CMK (cell line): Measurements from ENCODE around the gene DMRTB1.

ENCODE experiments used
- DNase-seq: peaks from one replicate; pipeline ENCODE4 v3.0.0-alpha.2; 2010; ENCODE audit warnings: low read depth

The DMRTB1 gene

DNA sequence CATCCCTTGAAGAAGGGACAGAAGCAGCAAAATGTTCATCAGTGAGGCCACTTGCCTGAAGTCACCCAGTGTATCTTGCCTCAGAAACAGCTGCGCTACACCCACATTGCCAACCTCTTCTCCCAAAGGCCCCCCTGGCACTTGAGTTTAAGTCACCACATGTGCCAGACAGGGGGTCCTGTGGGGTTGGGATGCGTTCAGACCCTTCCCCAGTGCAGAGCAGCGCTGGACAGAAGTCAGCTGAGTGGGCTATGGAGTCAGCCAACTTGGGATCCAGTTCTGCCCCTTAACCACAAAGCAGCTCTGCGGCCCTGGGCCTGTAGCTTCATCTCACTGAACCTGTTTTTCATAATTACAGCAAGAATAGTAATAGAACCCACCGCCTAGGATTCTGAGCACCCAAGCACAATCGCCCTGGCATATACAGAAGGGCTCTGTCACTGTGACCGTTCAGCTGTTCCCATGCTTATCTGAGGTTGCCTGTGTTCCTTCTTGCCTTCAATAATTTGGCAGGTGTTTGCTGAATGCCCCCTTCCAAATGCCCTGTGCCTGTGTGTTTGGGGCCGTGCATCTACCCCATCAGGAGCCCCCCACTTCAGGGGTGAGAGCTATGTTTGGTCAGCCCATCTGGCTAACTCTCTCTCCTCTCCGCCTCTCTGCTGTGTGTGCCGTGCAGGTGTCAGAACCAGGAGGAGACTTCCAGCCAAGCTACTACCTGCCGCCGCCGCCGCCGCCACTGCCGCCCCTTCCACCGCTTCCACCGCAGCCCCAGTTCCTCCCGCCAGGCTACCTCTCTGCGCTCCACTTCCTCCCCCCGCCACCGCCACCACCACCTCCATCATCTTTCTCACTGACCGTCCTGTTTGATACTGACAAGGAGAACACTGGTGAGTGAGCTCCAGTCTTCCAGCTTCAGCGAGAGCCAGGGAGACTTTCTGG lies 5.0 kb downstream of the DMRTB1 start:
- DNase-seq = no peak

DNA sequence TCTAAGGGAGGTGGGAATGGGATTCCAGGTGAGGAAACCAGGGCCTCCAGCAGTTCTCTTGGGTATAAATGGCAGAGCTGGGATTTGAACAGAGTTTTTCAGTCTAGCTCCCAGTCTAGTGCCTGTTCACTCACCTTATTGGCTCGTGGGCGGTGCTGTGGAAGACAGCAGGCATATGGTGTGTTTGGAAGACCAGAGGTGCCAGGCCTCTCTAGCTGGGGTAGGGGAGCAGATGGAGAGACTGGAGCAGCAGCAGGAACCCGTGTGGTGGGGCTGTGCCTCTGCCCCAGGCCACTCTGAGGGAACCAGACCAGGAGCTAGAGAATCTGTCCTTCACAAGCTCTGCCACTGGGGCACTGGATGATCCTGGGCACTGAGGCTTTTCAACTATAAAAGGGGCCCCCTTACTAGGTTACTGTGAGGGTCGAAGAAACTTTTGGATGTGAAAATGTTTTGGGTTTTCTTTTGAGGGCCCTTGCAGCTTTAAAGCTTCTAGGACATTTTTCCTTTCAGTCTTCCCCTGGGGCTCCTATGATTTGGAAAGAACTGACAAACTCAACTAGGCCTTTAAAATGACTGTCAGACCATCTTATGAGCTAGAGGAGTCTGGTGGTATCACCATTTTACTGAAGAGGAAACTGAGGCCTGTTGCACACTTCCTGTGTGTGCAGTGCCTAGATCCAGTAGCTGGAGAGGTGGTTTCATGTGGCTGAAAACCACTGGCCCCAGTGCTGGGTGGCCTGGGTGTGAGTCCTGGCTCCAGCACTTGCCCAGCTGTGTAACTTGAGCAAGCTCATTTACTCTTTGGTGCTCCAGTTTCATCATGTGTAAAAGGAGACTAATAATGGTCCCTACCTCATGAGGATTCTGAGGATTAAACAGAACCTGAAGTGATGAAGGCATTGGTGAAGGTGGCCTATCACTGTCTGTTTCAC lies 6.1 kb downstream of the DMRTB1 start:
- DNase-seq = no peak

DNA sequence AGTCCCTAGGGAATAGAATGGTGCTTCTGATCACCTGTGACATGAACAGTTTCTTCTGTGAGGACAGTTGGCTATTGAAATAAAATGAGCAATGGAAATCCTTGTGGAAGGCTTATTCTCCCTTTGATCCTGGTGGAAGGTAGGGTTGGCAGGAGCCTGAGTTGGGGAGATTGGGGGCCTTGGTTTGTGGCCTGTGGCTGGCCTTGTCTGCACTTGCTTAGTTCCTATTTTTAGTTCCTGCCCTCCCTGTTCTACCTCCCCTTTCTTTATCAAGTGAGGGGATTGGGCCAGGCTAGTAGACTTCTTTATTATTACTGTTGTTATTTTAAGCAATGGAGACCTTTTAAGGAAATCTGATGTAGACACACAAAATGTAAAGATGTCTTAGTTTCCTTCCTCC lies 8.2 kb downstream of the DMRTB1 start:
- DNase-seq = no peak

DNA sequence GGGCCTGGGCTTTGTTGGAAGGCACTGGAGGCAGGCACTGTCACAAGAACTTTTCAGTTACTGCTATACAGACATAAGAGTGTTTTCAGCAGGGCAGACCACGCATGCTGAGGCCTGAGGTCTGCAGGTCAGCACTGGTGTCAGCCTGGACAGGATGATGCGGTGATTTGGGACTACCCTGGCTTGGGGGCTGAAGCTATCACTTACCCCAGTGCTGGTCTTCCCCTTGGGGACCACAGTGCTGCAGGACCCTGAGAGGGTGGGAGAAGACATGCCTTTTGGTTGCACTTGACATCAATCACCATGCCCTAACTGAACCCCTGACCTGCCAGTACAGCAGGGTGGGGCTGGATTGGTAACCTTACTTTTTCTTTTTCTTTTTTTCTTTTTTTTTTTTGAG lies 9.2 kb downstream of the DMRTB1 start:
- no peak for DNase-seq

DNA sequence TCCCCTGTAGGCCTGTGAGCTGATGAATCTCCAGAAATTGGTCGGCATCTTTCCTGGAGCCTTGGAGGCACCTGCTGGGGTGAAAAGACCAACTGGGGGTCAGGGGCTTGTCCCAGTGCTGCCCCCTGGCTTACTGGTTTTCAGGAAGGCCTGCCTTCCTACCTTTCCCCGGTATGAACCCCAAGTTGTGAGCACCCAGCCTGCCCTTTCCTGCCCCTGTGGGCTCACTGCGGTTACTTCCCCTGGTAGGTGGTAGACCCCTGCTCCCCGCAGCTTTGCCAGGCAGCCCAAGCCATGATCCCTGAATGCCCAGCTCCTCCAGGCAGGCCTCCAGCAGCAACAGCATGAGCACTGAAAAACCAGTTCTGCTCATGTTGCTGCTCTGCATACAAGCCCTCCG lies 10.2 kb downstream of the DMRTB1 start:
- no peak for DNase-seq

DNA sequence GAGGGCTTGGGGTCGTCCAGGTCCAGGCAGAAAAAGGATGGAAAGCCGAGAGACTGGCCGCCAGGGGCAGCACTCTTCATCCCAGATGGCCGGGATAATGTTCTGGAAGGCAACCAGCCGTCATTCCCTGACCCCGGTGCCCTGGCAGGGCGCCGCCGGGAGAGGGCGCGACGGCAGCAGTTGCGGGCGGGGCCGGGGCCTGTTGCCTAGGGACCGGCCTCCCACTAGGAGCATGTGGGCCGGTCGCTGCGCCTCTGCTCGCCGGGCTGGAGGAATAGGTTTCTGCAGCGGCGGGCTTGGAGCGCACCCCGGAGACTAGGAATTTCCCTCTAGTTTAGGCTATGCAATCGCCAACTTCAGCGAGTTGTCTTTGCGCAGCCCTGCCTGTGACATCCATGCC lies 11.0 kb downstream of the DMRTB1 start:
- DNase-seq = no peak

DNA sequence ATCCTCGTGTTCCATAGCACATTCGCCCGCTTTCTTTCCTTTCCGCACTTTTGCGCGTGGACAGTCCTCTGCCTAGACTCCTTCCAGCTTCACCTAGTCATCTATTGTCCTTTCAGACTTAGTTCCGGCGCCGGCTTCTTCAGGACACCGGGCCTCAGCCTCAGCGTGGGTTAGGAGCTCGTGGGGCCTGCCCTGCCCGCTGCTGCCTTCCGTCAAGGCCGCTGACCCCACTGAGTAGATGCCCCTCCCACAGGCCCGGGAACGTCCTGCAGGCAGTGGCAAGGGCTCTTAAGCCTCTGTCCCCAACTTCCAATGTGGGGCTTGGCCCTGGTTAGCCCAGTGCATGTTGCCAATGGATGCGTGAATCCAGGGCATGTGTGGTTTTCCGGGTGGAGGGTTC lies 11.4 kb downstream of the DMRTB1 start:
- DNase-seq = no peak

DNA sequence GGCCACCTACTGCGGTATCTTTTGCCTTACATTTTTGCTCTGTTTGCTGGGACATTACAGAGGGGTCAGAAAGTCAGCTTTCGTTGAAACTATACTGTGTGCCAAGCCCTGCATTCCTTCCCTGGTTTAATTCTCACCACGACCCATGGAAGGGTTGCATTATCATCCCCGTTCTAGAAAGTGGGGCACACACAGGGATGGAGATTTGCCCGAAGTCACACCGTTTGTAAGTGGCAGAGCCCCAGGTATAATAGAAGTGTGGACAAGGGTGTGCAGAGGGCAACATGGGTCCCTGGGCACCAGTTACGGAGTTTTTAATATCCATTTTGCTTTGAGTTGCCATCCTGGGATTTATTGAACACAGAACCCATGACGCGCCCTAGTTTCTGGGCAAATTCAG lies 11.8 kb downstream of the DMRTB1 start:
- DNase-seq = no peak

DNA sequence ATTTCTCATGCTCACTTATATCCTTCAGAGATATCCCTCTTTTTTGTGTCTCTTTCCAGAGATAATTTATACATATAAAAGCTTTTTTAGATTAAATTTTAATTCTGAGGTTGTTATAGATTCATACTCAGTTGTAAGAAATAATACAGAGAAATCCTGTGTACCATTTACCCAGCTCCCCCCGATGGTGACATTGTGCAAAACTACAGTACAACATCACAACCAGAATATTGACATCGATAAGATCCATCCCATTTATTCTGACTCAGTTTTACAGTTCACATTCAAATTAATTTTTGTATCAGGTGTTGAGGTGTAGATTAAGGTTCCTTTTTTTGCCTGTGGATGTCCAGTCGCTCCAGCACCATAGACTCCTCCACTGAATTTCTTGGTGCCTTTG lies 14.3 kb downstream of the DMRTB1 start:
- DNase-seq = no peak

DNA sequence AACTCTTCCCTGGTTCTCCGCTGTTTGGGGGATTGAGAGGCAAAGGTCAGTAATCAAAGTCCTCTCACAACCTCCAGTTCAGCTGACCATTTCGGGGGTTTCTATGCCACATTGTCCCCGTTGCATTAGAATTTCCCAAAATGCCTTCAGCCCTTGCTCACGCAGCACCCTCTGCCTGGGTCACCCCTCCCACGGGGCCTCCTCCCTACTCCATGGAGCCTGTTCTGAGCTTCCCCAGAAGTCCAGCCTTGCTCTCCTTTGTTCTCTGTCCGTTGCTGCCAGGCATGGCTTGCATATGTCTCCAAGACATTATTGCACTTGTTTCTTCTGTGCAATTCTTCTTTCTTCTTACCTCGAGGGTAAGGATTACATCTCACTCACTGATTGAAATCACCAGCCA lies 16.5 kb downstream of the DMRTB1 start:
- no peak for DNase-seq

DNA sequence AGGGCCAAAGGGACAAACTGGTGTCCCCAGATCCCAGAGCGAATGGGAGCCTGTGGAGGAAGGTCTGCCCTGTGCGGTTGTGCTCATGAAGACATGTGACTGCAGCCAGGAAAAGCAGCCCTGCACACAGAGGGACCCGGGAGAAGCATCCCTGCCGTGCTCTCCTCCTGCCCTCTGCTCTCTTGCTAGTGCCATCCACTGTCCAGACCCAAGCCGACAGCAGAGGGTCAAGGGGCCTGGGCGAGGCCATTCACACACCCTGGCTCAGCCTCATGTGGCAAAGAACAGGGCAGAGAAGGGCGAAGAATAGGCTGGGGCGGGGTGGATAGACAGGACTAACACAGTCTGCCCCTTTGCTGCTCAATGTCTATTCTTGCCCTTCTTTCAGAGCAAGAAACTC lies 17.4 kb downstream of the DMRTB1 start:
- no peak for DNase-seq

DNA sequence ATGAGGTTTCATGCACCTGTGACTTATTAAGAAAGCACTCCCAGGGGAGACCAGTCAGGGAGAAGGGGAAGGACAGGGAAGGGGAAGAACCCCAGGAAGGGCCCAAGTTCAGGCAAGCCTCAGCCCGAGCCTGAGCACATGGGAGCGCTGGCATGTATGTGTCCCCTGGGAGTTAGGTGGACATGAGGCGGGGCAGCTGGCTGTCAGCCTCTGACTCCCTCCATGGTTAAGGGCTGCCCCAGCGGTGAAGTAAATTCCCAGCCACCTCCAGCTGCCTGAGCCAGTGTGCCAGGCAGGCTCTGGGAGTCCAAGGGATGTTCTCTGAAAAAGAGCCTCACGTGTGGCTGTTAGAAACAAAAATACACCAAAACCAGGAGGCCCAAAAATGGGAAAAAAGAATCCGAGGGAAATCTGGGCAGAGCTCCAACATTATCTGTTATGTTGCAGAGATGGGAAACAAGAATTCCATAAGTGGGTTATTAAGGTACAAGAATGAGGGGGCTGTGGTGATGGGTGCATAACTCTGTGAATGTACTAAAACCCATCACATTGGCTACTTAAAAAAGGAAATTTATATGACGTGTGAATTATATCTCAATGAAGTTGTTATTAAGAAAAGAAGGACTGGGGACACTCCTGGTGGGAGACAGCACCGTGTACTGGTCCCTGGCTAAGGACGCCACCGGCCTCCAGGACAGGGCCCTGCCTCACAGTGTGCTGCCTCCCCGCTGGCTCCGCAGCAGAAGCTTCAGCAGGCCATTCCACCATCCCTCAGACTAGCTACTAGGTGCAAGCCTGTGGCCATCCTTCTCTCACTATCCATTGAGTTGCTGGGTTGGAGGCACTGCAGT lies 18.7 kb downstream of the DMRTB1 start:
- no peak for DNase-seq

DNA sequence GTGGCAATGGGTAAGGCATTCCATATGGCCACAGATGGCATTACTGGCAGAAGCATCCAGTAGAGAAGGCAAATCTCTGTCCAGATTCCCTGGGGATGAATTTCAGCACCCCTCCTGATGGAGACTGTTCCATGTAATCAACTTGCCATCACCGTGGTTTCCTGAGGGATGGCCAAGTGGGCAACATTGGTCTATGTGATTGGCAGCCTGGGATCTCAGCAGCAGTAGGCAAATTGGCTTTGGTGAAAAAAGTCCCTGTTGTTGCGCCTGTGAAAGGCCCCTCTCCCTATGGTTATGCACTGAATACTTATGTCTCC lies 19.3 kb downstream of the DMRTB1 start:
- no peak for DNase-seq

DNA sequence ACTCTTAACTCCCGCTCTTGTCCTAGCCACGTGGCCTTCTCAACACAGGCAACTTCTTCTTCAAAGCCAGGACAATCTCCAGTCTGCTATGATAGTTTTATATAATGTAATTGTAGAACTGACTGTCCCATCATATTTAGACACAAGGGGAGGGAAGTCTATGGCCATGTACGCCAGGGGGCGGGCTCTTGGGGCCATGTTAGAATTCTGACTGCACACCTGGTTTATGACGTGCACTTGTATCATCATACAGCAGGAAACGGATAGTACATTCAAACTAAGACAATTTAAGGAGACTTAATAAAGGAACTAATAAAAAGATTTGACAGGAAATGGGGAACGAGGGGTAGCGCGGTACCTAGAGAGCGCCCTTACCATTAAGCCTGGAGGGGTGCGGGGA lies 21.5 kb downstream of the DMRTB1 start:
- no peak for DNase-seq

DNA sequence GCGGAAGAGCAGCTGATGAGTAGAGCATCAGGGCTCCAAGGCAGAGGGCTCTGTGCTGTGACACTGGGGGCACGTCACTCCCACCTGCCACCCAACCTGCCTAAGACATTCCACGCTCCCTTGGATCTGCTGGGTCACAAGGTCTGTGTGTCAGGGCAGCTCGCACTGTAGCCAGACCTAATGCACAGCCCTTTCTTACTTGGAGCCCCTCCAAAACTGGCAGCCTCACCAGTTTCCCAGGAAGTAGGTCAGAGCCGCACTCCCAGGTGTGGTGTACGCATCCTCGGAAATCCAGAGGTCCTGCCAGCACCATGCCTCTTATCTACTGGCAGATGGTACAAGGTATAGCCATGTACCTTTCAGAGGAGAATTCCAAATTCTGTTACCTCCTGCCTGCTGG lies 22.3 kb downstream of the DMRTB1 start:
- no peak for DNase-seq

DNA sequence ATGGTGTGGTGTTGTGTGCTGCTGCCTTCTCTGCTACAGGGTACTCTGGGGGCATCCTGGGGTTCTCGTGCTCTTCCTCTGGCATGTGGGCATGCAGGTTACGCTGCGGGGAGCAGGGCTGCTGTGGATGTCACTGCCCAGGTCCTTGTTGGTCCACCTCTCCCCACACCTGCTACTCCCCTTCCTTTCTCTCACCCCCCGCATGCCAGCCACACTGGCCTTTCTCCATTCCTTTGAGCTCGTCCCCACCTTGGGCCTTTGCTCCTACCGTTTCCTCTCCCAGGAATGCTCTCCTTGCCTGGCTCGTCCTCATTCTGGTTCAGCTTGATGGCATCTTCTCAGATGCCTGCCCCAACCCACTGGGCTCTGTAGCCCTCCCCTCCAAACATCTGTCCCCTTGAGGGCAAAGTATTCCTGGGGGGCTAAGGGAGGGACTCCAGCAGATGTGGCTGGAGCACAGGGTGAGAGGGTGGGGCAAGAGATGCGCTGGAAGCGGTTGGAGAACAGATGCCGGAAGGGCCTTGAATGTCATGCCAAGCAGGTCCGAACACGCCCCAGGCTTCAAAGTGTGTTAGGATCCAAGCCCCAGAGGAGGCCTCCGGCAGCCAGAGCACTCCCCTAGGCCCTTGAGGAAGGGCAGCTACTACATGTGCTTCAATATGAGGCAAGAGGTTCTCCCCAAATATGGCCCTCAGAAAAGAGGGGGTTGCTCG lies 23.4 kb downstream of the DMRTB1 start:
- DNase-seq = no peak

DNA sequence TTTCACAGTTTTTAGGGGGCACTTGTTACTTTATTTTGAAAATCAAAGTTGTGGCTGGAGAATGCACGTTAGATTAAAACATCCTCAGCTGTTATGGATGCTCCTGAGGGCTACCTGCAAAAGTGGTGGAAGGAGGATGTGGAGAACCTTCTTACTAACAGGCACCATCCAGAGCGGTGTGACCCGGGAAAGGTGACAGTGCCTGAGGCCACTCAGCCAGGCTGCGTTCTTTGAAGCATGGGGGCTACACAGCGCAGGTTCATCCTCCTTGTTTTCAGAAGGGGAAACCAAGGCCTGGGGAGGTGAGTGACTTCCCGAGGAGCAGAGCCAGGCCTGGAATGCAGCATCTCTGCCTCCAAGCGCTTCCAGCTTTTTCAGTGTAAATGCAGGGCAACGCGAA lies 24.0 kb downstream of the DMRTB1 start:
- DNase-seq = no peak

DNA sequence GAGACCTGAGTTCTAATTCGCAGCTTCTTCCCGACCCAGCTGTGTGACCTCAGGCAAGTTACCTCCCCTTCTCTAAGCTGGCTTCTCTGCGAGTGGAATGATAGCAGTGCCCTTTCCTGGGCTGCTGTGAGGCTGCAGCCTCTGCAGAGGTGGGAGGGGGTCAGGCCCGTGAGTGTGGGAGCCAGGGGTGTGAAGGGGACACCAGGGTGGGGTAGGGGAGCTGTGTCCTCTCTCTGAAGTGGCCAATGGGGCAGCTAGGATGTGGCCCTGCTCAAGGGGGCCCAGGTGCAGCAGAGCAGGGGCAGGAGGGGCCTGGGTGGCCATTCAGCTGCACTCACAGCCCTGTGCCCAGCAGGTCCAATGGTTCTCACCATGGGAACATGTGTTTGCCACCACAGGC lies 24.5 kb downstream of the DMRTB1 start:
- no peak for DNase-seq

DNA sequence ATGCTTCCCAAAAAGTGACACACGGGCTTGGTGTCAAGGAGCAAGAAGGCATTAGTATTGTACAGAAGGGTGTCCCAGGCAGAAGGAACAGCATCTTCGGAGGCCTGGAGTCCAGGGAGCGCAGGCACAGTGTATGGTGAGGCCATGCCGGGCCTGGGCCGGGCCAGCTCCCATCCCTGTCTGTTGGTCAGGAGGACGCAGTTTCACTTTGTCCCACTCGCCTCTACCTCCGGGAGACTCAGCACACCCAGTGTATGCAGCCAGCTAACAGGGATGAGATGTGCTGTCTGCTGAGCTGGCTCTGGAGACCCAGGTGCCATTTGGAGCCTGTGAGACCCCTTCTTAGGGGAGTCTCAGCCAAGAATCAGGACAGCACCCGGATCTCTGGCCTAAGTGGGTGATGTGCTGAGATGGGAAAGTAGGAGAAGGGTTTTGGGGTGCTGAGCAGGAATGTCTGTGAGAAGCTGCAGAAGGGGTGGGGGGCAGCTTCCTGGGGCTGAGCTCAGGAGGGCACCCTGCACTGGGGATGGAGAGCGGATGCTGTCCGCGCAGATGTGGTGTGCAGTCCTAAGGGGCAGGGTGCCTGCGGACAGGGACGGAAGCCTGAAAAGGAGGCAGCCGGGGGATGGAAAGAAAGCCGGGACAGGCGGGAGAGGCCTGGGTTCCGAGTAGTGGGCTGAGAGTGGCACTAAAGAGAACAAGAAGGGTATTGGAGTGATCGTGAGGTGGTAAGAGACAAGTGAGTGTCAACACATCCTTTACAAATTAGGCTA lies 25.7 kb downstream of the DMRTB1 start:
- DNase-seq = no peak

DNA sequence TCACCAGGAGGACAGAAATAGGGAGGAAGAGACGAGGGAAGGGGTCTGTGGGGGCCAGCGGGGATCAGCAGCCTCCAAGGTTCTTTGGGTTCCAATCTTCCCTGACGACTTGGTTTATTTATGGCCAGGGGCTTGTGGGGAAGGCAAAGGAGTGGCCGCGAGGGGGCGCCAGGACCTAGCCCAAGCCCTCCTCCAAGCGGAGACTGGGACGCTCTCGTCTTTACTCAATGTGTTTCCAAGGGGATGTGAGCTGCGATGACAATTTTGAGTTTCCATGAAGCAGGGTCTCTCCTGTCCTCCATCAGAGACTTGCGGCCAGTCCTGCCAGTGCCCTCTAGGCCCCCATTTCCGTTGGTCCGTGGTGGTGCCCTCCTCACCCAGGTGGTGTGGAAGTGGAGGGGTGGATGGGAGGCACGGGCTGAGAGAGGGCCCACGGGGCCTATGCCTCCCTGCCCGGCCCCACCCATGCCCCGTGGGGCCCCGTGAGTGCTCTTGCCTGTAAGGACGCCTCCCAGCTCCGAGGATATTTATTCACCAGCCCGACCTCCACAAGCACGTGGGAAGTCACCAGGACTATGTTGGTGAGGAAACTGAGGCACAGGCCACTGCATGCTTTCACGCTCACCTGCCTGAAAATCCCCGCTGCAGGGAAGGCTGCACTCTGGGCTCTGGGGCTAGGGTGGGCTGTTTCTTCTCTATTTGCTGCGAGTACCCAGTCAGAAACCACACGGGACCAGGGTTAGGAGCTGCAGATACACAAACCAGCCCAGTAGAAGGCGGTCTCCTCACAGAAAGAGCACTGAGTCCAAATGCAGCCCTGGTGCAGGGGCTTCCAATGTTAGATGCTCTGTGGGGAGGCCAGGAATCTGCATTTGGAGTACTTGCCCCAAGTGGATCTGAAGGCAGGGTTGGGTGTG lies 26.5 kb downstream of the DMRTB1 start:
- peak; percentile 32 for DNase-seq
